ENCODE measurements around the gene HSPB9. TPM values are rescaled to one million over a fixed set of nuclear protein-coding genes. Genes with fewer than 3 reads are reported as not detected.

HSPB9 gene
- total RNA-seq, 4 donors from 2014 or later: not detected

DNA sequence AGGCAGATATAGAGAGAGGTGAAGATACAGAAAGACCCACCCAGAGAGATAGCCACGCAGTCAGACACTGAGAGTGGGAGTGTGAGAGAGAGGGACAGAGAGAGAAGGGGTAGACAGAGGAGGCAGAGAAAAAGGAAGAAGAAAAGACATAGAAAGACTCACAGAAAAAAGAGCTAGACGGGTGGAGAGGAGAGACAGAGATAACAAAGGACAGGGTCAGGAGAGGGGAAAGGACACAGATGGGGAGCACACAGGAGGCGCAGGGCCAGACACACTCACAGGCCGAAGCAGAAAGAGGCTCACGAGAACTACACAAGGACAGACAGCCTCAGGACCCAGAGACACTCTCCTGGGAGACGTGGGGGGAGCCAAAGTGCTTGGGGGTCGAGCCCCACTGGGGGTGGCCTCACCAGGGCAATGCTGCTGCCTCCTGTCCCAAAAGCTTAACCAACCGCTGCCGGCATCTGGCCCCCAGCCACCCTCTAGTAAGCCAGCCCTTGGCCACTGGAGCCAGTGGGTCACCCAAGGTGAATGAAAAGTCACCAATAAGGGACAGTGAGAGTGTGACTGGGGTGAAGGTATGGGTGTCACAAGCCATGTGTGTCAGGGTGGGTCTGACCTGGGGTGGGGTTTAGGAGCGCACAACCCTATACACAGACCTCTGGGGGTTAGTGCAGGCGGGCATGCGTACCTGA, 28.1 kb upstream of the HSPB9 start:
- TF ChIP-seq CTCF (IDR thresholded peaks at IDR 0.05; ENCODE audit: low read depth): no peak

GRCh38 chr17:42096360-42097111, 26.1 kb upstream of the HSPB9 start:
- TF ChIP-seq CTCF (IDR thresholded peaks at IDR 0.05; ENCODE audit: low read depth): no peak

GRCh38 chr17:42097691-42098631, 24.6 kb upstream of the HSPB9 start, which contains the start of gene ZNF385C:
TSS of gene ZNF385C (minus strand) at chr17:42098473. CDS start at chr17:42063056, 35,417 bp downstream.
- TF ChIP-seq CTCF (IDR thresholded peaks at IDR 0.05; ENCODE audit: low read depth): no peak

DNA sequence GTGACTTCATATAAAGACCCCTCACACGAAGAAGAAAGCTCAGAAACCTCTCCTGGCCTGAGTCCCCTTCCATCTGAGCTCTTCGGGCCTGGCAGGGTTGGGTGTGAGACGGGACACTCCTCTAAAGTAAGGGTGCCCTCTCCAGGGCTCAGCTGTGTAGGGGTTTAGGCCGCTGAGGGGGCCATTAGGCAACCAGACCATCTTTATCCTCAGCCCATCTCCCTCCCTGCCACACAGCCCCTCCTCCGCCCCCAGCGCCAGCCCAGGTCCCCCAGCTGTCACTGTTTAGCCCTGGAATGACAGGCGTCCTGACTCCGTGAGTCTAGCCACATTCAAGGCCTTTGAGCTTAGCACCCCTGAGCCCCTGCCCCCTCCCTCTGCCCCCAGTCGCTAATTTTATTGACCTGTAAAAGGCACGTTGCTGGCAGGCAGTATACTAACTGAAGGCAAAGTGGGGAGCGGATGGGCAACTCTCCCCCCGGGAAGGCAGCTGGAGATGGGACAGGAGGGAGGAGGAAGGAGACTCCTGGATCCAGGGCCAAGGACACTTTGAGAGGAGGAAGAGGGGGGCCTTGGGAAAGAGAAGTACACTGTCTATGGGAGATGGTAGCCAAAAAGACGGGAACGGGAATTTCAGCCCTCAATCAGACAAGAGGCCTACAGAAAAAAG, 23.7 kb upstream of the HSPB9 start:
- no peak for TF ChIP-seq CTCF (IDR thresholded peaks at IDR 0.05; ENCODE audit: low read depth)

GRCh38 chr17:42101513-42102292, 20.9 kb upstream of the HSPB9 start:
- no peak for TF ChIP-seq CTCF (IDR thresholded peaks at IDR 0.05; ENCODE audit: low read depth)

GRCh38 chr17:42103221-42103954, 19.2 kb upstream of the HSPB9 start:
- TF ChIP-seq CTCF (IDR thresholded peaks at IDR 0.05; ENCODE audit: low read depth): no peak

Data from subcutaneous adipose tissue (tissue), 4 donors.